DMS 273 (cell line): Measurements from ENCODE around the gene NAA15.
"Not testable (repeated sequence)": the region's sequence is repeated elsewhere in the genome, so short reads cannot be mapped to it uniquely, and the experiment has no call there.

Experiments
- DNase-seq: peaks from one replicate; lab custom pipeline; 2025; ENCODE audit not compliant: unreplicated experiment; lab: John Stamatoyannopoulos, UW

The NAA15 gene

DNA sequence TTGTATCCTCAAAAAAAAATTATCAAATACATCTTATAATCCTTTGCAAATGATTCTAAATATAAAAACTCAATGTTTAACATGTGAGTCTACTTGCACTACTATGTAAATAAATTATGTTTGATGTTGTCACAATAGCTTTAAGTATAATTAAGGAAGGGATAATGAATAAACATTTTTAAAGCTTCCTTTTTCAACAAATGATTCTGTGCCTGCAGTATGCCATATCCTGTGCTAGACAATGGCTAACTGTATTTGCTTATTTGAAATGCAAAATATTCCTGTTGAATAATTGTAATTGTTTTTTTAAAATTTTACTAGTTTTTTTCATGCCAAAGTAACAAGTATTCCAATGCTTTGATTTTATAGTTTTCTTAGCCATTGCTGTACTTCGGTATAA lies 60.0 kb downstream of the NAA15 start:
- no peak for DNase-seq

DNA sequence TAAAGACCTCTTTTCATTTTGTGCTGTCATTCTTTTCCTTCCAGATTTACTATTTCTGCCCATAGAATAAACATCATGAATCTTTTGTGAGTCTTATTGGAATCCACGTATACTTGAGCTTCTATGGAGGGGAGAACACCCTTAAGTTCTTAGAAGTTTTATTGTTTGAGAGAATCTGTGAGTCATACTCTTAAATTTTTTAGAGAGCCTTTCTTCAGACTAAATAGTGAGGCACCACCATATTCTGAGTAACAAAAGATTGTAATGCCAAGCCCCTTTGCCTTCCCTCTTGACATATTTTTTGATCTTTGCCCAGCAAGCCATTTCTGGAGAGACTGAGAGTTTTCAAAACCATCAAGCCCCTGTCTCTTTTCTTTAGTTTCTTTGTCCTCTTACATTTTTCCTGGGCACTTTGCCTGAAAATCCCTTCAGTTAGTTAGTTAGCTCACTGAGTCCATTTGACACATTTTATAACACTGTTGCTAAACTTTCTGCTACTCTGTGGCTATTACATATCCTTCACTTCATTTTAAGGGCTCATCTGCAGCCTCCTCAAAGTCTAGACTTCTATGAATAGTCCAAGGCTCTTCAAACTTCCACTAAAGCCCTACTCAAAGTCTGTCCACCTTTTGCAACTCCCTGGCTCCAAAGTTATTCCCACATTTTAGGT lies 66.3 kb downstream of the NAA15 start:
- DNase-seq: no peak

DNA sequence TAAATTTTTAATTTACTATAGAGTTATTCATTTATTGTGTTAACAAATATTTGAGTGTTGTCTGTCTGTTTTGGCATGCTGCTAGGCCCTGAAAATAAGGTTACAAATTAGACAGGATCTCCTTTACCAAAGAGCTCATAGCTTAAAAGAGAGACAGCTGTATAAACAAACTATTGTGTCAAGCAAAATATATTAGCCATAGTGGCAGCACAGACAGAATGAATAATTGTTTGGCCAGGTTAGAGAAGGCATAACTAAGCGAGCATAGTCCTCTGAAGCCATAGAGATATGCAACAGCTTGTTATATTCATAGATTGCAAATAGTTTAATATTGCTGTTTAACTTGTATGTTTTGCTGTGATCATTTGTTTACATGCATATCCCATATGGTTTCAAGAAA lies 67.7 kb downstream of the NAA15 start:
- DNase-seq: no peak

DNA sequence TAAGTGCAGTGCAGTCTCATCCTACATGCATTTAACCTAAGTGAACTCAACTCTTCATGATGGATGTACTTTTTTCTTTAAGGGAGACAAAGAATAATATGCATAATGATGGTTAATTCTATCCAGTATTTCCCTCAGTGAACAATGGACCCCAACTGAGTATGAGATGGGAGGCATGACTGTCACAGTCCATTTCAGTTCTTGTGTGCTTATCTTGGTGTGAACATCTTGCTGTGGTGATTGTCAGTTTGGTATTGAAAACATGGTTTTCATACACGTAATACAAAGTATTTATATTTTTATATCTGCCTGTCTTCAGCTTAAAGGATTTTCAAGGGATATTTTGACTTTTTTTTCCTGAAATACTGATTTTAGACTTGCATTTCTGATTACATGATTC lies 72.9 kb downstream of the NAA15 start:
- DNase-seq: no peak

DNA sequence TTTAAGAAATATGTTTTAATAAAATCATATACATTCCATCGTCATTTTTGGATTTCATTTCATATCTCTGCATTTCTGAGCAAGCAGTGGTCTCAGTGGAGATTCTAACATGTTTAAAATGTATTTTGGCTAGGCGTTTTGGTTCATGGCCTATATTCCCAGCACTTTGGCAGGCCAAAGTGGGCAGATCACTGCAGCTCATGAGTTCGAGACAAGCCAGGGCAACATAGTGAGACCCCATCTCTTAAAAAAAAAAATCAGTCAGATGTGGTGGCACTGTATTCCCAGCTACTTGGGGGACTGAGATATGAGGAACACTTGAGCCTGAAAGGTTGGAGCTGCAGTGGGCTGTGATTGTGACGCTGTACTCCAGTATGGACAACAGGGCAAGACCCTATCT lies 85.1 kb downstream of the NAA15 start:
- no peak for DNase-seq

DNA sequence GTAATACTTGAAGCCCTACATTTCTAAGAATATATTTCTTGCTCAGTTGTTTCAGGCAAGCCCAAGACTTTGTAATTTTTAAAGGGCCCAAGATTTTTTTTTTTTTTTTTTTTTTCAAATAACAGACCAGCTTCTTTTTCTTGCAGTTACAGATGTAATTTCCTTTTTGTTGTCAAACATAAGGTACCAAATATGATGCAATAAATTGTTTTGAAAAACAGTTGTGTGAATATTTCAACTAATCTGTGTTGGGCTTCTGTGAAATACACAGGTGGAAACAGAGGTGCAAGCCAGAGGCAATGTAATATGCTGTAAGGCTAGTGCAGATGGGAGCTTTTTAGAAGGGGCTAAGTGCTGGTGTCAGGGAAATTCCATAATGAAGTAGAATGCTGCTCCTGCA lies 87.8 kb downstream of the NAA15 start:
- no peak for DNase-seq

DNA sequence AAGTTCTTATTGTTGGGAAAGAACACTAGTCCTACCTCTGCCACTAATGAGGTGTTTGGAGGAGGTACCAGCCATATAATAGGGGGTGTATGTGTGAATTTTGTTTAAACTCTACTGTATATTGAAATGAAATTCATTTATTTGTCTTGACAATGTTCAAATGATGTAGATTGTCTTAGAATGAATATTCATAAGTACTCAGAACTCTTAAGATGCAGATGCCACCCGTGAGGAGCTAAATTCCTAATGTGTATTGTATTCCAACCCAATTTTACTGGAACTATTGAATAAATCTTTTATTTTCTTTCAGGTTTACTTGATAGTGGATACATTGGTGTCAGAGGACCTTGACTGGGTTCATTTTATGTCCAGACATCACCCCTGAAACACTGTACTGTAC lies 88.7 kb downstream of the NAA15 start:
- DNase-seq: no peak

DNA sequence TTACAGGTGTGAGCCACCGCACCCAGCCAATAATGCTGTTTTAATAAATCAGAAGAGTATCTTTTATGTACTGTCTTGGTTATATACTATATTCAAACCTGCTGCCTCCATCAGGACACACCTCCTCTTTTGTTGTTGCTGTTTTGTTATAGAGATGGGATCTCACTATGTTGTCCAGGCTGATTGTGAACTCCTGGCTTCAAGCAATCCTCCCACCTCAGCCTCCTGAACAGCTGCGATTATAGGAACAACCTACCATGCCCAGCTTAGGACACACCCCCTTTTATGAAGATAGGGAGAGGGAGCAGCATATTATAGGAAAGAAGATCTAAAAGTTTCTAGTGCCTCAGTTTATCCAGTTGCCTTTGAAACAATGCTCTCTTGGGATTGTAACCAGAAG lies 90.4 kb downstream of the NAA15 start:
- DNase-seq: no peak

DNA sequence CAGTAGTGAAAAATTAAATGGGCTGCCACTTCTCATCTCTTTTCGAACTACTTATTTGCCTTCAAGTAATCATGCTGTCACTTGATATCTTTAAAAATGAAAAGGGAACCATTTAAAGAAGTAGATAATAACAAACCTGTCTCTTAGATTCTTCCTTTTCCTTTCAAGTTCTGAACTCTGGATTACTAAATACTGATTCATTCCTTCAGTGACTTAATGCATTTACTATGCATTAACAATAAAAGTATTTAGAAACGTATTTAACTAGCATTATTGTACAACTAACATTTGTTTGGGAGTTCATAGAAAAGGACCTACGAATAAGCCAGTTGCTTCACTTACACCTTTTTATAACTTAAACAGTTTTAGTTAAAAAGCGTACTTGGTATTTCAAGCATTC lies 91.5 kb downstream of the NAA15 start:
- DNase-seq: no peak

DNA sequence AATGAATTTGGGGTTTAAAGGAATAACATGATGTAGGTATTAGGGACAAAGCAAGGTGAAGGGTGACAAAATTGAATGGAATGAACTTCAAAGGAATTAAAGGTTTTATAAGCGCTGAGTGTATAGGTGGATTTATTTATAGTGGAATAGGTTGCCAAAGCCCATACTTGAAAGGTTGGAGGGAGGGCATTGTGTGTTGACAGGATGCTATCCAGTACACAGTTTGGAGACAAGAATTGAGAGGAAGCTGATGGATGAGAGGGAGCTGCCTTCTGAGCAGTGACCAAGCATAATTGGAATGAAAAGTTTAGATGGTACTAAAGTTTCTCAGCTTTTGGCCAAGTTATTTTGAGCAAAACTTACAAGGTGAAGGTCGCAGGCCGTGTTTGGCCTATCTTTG lies 100.1 kb downstream of the NAA15 start:
- no peak for DNase-seq

DNA sequence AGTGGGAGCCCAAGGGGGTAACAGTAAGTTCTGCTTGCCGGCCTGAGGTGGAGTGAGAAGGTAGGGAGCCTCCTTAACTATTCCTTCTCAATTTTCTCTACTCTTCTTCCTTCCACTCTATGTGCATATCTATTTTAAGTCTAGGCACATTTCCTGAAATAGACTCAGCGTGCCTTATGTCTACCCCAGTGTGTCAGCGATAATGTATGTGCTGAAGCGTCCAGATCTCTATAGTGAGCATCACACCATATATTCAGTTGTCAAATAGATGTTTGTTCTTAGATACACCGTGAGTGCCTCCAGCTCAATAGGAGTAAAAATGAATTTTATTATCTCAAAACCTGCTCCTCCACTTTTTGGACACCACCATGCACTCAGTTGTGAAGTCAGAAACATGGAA lies 101.1 kb downstream of the NAA15 start:
- no peak for DNase-seq

DNA sequence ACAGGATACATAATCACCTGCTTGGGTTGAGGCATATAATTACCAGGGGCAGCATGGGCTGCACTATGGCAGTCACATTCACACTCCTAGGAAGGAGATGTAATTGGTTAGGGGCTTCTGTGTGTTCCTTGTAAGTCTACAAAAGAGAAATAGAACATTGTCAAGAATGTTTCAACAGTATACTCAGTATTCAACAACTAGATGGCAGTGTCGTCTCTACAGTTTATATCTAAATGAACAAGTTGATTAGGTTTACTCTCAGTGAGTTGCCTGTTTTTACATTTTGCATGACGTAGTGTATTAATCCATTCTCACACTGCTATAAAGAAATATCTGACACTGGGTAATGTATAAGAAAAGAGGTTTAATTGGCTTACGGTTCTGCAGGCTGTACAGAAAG lies 102.2 kb downstream of the NAA15 start:
- DNase-seq: peak; percentile 29

DNA sequence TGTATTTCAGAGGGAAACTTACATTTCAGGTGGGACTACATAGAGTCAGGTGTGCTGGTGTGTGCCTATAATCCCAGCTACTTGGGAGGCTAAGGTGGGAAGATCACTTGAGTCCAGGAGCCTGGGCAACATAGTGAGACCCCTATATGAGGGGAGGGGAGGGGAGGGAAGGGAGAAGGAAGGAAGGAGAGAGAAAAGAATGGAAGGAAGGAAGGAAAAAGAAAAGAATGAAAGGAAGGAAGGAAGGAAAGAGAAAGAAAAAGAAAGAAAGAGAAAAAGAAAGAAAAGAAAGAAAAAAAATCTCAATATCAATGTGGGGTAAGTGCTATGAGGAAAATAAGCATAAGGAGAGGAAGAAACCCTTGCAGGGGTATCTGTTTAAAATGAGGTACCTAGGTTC lies 109.0 kb downstream of the NAA15 start:
- no peak for DNase-seq

DNA sequence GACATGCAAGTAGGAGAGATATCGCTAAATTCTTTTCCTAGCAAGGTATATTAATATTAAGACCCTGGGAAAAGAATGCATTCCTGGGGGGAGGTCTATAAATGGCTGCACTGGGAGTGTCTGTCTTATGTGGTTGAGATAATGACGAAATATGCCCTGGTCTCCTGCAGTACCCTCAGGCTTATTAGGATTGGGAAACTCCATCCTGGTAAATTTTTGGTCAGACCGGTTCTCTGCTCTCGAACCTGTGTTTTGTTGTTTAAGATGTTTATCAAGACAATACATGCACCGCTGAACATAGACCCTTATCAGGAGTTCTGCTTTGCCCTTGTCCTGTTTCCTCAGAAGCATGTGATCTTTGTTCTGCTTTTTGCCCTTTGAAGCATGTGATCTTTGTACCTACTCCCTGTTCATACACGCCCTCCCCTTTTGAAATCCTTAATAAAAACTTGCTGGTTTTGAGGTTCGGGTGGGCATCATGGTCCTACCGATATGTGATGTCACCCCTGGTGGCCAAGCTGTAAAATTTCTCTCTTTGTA lies 113.4 kb downstream of the NAA15 start:
- DNase-seq: not testable (repeated sequence)

DNA sequence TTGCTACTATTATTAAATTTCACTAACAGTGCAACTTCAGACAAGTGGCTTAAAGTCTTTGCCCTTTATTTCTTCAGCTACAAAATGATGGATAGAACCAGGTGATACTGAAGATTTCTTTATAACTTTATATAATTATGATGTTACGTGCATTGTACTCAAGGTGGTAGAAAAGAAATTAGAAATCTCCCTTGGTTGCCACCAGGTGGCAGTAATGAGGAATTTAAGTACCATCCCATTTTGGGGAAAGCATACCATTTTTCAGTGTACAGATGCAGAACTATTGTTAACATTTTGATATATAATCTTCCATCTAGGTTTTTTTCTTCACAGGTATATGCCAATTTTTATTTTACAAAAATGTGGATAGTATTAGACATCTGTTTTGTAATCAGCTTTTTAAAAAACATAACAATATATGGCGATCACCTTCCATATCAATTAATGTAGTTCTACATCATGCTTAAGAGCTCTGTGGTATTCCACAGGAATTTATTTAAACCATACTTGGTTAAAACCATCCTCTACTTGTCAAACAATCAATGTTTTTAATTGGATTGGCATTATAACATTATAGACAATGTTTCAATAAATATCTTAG lies 114.9 kb downstream of the NAA15 start:
- peak; percentile 39 for DNase-seq

DNA sequence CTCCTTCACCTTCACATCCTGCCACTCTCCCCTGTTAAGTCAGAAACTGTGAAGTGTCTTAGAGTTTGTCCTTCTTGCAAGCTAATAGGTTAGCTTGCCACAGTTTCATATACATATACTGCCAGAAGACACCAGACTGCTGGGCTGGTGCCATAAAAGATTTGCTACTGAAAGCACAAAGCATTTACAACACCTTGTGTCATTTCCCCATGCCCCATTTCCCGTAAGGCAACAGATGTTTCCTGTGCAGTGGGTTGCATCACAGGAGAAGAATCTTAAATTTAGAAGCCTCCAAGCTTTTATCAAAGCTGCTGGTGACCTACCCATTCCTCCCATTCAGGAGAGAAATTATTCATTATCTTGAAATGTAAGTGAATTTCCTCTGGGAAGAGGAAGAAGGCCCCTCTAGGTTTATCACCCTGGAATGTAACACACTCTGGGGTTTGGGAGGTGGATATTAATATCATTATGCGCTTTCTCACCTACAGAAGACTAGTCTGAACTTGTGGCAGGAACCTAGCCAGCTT lies 118.1 kb downstream of the NAA15 start:
- peak; percentile 87 for DNase-seq

DNA sequence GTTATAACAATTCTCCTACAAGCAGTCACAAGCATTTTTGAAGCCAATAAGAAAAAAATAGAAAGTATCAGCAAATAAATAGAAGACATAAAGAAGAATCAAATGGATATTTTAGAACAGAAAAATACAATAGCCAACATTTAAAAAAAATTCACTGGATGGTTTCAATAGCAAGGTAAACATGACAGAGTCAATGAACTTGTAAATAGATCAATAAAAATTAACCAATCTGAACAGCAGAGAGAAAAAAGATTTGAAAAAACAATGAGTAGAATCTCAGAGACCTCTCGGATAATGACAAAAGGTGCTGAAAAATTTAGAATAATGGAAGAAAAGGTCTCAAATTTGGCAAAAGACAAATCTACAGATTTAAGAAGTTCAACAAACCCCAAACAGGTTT lies 119.3 kb downstream of the NAA15 start:
- no peak for DNase-seq

DNA sequence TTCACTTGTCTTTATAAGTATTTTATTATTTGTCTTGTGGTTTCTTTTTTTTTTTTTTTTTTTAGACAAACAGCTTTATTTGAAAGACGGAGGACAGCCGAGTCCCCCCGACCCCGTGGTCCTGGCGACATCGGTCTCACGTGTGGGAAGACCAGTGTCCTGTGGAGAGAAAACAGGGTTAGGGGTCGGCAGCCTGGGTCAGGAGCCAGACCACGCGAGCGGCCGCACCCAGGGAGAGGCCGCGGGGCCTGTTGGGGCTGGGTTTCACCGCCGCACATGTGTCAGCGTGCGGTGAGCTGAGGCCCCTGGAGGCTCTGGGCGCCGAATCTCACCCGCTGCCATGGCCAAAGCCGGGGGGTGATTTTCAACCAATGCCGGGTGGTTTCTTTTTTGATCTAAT lies 134.8 kb downstream of the NAA15 start:
- DNase-seq: no peak

DNA sequence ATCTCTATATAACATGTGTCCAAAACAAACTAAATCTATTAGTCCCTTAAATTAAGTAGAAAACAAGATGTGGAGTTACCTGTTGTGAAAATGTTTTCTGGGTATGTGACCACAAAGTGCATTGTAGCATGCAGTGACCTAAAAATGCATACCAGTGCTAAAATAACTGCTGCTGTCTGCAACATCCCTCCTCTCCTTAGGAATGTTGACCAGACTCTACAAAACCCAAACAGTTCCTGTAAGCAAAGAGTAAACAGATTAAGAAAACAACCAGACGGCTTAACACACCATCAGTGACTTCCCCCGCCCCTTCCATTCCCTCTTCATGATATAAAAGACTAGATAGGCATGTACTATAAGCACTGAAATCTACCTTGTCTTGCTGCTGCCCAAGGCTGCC lies 136.8 kb downstream of the NAA15 start:
- DNase-seq: no peak

DNA sequence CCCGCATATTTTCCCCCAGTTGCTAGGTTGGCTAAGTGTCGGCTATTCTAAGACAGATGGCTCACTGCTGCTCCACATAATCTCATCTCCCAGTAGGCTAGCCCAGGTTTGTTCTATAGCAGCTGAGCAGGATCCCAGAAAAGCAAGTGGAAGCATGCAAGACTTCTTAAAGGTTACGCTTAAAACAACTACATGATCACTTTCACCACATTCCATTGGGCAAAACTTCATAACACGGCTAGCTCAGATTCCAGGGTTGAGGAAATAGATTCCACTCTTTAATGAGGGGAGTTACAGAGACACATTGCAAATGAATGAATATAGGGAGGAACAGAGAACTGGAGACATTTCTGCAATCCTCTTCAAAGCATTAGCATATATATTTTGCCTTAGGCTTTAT lies 139.7 kb downstream of the NAA15 start:
- no peak for DNase-seq

DNA sequence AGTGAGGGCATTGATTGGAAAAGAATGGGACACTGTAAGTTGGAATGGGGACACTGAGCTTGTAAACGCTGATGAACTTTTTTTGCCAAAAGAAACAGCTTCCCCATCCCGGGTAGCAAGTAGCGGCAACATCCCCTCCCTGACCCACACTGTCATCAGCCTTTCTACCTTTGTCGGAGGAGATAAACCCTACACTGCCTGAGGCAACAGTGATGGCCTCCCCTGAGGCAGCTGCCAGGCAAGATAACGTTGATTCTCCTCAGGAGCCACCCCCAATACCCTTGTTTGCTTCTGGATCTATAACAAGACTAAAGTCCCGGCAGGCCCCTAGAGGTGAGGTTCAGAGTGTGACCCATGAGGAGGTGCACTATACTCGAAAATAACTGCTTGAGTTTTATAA lies 142.4 kb downstream of the NAA15 start:
- no peak for DNase-seq

DNA sequence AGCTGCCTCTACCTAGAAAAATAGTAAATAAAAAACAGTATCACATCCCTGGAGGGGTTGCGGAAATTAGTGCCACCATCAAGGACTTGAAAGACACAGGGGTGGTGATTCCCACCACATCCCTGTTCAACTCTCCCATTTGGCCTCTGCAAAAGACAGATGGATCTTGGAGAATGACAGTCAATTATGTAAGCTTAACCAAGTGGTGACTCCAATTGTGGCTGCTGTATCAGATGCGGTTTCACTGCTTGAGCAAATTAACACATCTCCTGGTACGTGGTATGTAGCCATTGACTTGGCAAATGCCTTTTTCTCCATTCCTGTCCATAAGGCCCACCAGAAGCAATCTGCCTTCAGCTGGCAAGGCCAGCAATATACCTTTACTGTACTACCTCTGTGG lies 143.6 kb downstream of the NAA15 start:
- DNase-seq: peak; percentile 6

DNA sequence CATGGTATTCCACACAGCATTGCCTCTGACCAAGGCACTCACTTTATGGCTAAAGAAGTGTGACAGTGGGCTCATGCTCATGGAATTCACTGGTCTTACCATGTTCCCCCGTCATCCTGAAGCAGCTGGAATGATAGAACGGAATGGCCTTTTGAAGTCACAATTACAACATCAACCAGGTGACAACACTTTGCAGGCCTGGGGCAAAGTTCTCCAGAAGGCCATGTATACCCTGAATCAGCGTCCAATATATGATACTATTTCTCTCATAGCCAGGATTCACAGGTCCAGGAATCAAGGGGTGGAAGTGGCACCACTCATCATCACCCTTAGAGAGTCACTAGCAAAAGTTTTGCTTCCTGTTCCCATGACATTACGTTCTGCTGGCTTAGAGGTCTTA lies 145.8 kb downstream of the NAA15 start:
- DNase-seq: not testable (repeated sequence)
